Activated naive CD8-positive, alpha-beta T cell (primary cell): ENCODE data around the gene VRK3.

Source experiments
- H3K27ac Mint-ChIP-seq: one replicate; pipeline ENCODE4 v1.8.0; 2021; ENCODE audit warnings: mixed read lengths
- H3K27me3 Mint-ChIP-seq: one replicate; pipeline ENCODE4 v1.8.0; 2021; ENCODE audit warnings: mixed read lengths
- H3K36me3 Mint-ChIP-seq: one replicate; pipeline ENCODE4 v1.8.0; 2021; ENCODE audit warnings: mixed read lengths
- H3K4me1 Mint-ChIP-seq: one replicate; pipeline ENCODE4 v1.8.0; 2021; ENCODE audit warnings: low read depth, mixed read lengths
- H3K4me3 Mint-ChIP-seq: one replicate; pipeline ENCODE4 v1.8.0; 2021; ENCODE audit warnings: mild to moderate bottlenecking, mixed read lengths
- H3K9me3 Mint-ChIP-seq: one replicate; pipeline ENCODE4 v1.8.0; 2021; ENCODE audit warnings: low read depth, mixed read lengths

The VRK3 gene

GRCh38 chr19:49927526-49928264 is 97.5 kb downstream of the VRK3 start:
- no peaks in the 10 kb centered on the region for H3K27me3 Mint-ChIP-seq
- peak overlapping the region; percentile 99 for H3K27ac Mint-ChIP-seq
- H3K9me3 Mint-ChIP-seq = no peaks in the 10 kb centered on the region
- peaks cover 50% of the 10 kb centered on the region for H3K4me1 Mint-ChIP-seq
- H3K36me3 Mint-ChIP-seq = peaks cover 15% of the 10 kb centered on the region
- H3K4me3 Mint-ChIP-seq = peak overlapping the region; percentile 99

DNA sequence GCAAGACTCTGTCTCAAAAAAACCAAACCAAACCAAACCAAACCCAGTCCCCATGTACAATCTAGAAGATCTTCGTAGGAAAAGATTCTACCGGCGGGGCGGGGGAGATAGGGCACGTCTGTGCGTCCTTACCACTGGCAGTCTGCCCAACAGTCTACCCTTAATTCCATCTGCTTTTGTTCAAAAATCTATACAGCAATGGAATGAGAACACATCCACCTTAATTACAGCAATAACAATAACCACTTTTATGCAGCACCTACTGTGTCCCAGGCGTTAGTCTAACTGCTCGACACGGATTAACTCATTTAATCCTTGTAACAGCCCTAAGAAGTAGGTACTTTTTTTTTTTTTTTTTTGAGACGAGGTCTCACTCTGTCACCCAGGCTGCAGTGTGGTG is 98.7 kb downstream of the VRK3 start:
- Mint-ChIP-seq H3K27me3 (no peaks in the 10 kb centered on the region), H3K4me3 (peak overlapping the region; percentile 65), H3K27ac (no peak overlapping the region), H3K4me1 (peaks cover 46% of the 10 kb centered on the region), H3K36me3 (peaks cover 10% of the 10 kb centered on the region), H3K9me3 (no peaks in the 10 kb centered on the region)
